ENCODE results near the gene OSBPL3.

Gene OSBPL3

DNA sequence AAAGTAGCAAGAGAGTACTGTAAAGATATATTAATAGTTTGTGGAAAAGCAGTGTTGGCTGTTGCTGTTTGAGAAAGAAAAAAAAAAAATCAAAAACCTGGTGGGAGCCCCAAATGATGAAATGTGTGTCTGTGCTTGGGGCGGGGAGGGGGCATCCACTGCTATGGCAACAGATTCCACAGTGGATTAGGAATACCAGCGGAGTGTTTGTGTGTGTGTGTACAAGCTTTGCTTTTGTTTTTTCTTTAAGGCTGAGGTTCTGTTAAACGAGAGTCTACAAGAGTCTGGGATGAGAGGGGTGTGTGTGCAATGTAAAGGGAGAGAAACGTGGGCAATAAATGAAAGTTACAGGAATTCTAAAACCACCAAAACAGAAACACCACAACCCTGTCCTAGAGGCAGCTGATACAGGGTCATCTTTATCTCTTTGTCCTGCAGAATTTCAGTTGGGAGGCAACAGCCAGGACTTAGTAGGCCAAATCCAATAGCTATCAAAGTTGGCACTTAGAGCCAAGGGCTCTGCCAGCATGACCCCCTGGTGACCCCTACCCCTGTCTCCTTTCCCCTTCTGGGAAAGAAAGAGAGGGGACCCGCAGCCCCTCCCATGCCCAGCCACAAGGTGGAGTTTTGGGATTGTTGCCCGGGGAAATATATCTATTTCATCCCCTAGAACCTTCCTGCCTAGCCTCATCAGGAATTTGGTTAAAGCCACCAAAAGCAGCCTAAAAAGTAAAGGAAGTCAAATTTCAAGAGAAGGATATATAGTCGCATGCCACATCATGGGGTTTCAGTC lies 85.4 kb downstream of the OSBPL3 start:
- peaks cover 43% of the 10 kb centered on the region for H3K4me1 Mint-ChIP-seq (ENCODE audit: low read depth)
- H3K9me3 Mint-ChIP-seq, result no peaks in the 10 kb centered on the region
- H3K27ac Mint-ChIP-seq, result no peak overlapping the region
- no peaks in the 10 kb centered on the region for H3K27me3 Mint-ChIP-seq (ENCODE audit: low read depth)
- no peak overlapping the region for H3K4me3 Mint-ChIP-seq
- peaks cover 20% of the 10 kb centered on the region for H3K36me3 Mint-ChIP-seq (ENCODE audit: low read depth)

DNA sequence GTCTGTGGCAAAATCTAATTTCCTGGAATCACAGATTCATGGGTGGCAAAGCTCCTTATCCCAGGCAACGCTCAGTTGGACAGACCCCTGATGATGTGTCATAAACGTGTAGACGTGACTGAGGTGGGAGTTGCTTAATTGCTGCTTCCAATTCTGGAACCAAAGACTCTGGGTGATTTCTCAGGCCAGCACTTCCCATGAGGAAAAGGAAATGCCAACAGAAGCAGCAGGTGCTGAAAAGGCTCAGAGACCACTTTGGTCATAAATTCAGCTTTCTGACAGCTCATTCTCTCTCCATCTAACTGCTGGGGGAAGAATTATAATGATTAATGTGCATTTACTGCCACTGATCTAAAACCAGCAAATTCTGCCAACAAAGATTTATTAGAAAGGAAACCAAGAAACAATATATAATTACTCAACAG lies 88.7 kb downstream of the OSBPL3 start:
- Mint-ChIP-seq H3K27ac (no peak overlapping the region), H3K4me3 (no peak overlapping the region), H3K27me3 (ENCODE audit: low read depth) (no peaks in the 10 kb centered on the region), H3K36me3 (ENCODE audit: low read depth) (peaks cover 37% of the 10 kb centered on the region), H3K4me1 (ENCODE audit: low read depth) (peaks cover 39% of the 10 kb centered on the region), H3K9me3 (no peaks in the 10 kb centered on the region)

DNA sequence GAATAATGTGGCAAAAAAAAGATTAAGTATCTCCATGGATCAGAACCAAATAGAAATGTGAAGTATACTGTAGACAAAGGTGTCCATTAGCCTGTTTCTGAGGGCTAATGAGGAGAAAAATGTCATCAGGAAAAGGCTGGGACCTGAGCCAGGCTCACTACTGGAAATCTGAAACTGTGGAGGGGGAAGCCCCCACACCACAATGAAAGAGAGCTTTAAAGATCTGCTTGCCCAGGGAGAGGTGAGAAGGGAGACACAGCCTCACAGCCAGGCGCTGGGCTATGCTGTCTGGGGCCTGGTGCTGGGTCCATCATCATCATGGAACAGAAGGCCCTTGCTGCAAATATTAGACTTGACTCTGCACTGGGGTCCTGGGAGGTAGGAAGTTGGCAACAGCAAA lies 90.4 kb downstream of the OSBPL3 start:
- Mint-ChIP-seq H3K4me3 (no peak overlapping the region), H3K9me3 (no peaks in the 10 kb centered on the region), H3K27me3 (ENCODE audit: low read depth) (no peaks in the 10 kb centered on the region), H3K27ac (no peak overlapping the region), H3K4me1 (ENCODE audit: low read depth) (peaks cover 33% of the 10 kb centered on the region), H3K36me3 (ENCODE audit: low read depth) (peaks cover 50% of the 10 kb centered on the region)

DNA sequence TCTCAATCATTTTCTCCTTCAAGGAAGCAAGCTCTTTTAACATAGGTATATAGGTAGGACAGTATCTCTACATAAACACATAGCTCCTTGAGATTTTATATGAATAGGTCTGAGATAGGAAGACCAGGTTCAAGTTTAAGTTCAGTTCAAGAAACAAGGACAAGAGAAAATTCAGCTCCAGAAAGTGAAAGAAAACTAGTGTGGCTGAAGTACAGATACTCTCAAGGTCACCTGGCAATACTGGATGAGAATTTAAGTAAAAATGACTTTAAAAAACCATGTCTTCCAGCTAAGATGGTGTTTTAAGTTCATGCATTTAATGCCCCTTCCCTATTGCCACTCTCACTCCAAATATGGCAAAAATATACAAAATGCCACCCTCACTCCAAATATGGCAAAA lies 91.3 kb downstream of the OSBPL3 start:
- peaks cover 26% of the 10 kb centered on the region for H3K4me1 Mint-ChIP-seq (ENCODE audit: low read depth)
- H3K36me3 Mint-ChIP-seq (ENCODE audit: low read depth), result peaks cover 56% of the 10 kb centered on the region
- no peaks in the 10 kb centered on the region for H3K27me3 Mint-ChIP-seq (ENCODE audit: low read depth)
- no peaks in the 10 kb centered on the region for H3K9me3 Mint-ChIP-seq
- H3K4me3 Mint-ChIP-seq, result no peak overlapping the region
- no peak overlapping the region for H3K27ac Mint-ChIP-seq

DNA sequence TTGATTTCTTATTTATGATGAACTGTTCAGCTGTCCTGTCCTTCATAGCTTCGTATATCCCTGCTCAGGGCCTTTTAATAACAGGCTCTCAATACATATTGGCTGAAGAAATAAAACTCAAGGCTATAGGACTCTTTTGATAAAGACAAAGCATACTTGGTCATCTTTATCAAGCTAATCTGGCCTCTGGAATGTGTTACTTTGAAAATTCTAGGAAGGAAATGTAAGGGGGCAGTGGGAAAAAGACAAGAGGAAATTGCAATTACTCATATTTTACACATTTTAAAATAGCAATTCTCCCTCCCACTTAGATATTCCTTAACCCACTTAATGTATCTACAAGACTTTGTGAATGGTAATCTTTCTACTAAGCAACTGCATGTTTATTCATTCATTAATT lies 94.3 kb downstream of the OSBPL3 start:
- Mint-ChIP-seq H3K27ac (no peak overlapping the region), H3K9me3 (no peaks in the 10 kb centered on the region), H3K27me3 (ENCODE audit: low read depth) (no peaks in the 10 kb centered on the region), H3K4me1 (ENCODE audit: low read depth) (peaks cover 35% of the 10 kb centered on the region), H3K36me3 (ENCODE audit: low read depth) (peaks cover 57% of the 10 kb centered on the region), H3K4me3 (no peak overlapping the region)

DNA sequence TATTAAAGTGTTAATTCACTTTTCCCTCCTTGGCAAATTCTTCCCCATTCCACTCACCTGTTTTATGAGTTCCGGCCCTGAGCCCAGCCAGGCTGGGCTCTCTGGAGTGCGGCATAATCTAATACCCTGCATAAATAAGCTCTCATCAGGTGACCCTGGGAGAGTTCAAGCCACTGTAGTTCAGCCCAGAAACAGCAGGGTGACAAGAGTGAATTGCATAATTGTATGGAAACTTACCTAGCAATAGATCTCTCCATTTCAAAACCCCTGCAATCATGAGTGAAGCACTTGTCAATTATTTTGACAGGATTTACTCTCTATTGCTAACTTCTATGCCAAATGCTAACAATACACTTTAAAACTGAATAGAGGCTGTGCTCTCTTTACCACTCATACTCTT lies 94.7 kb downstream of the OSBPL3 start:
- Mint-ChIP-seq H3K27me3 (ENCODE audit: low read depth) (no peaks in the 10 kb centered on the region), H3K4me3 (no peak overlapping the region), H3K27ac (no peak overlapping the region), H3K36me3 (ENCODE audit: low read depth) (peaks cover 53% of the 10 kb centered on the region), H3K4me1 (ENCODE audit: low read depth) (peaks cover 33% of the 10 kb centered on the region), H3K9me3 (no peaks in the 10 kb centered on the region)

DNA sequence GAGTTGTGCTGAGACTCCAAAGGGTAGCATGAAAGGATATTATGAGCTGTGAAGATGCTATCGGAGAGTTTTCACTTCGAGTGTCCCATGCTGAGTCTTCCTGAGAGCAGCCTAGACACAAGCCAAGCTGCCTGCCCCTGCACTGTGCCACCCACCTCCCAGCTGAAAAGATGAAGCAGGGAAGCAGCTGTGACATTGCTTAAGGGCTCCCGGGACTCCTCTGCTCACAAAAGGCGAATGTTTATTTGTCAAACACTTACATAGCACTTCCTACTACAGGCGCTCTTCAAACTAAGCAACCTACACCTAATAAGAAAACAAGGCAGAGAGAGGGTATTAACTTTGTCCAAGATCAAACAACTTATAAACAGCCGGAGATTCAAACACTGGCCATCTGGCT lies 95.6 kb downstream of the OSBPL3 start:
- H3K27me3 Mint-ChIP-seq (ENCODE audit: low read depth), result no peaks in the 10 kb centered on the region
- no peak overlapping the region for H3K4me3 Mint-ChIP-seq
- peaks cover 47% of the 10 kb centered on the region for H3K36me3 Mint-ChIP-seq (ENCODE audit: low read depth)
- no peaks in the 10 kb centered on the region for H3K9me3 Mint-ChIP-seq
- peaks cover 30% of the 10 kb centered on the region for H3K4me1 Mint-ChIP-seq (ENCODE audit: low read depth)
- H3K27ac Mint-ChIP-seq, result no peak overlapping the region

DNA sequence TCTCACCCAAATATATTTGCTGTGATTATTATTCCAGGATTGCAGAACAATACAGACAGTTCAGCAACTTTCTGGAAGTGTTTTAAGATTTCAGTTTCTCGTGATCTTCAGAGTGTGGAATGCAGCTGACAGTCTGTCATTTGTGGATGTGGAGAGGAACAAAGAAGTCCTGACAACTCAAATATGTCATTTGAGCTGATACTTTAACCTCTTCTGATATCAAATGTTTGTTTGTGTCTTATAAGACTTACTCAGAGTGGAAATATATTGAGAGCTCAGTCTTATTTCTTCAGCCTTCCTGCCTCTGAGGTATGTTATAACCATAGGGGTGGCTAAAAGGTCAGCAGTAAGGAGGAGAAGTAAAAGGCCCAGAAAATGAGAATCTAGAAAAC lies 96.4 kb downstream of the OSBPL3 start:
- H3K27ac Mint-ChIP-seq, result no peak overlapping the region
- no peaks in the 10 kb centered on the region for H3K27me3 Mint-ChIP-seq (ENCODE audit: low read depth)
- H3K36me3 Mint-ChIP-seq (ENCODE audit: low read depth), result peaks cover 41% of the 10 kb centered on the region
- no peak overlapping the region for H3K4me3 Mint-ChIP-seq
- H3K4me1 Mint-ChIP-seq (ENCODE audit: low read depth), result peaks cover 30% of the 10 kb centered on the region
- H3K9me3 Mint-ChIP-seq, result no peaks in the 10 kb centered on the region

DNA sequence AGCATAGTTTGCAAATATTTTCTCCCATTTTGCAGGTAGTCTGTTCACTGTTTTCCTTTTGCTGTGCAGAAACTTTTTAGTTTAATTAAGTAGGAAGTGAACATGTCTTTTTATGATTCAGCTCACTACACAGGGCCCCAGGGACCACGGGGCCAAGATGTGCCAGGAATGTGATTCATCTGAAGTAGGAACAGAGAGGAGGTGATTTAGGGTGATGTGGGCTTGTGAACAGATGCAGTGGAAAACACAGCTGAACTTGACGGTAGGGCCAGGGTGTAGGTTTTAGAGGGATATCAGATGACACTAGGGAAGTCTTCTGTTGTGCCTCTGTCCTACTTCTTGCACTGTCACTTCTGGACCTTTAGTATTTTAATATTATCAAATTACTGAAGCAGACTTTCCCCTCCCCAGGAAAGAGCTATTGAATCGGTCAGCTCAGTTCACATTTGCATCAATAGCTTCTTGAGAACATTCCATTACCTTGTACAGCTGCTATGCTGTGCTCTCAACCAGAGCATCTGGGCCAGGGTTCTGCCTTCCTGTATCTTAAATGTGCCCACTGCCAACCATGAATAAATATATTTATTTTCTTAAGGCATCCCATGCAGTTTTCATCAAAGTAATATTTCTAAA lies 96.9 kb downstream of the OSBPL3 start:
- Mint-ChIP-seq H3K9me3 (no peaks in the 10 kb centered on the region), H3K36me3 (ENCODE audit: low read depth) (peaks cover 41% of the 10 kb centered on the region), H3K4me3 (no peak overlapping the region), H3K27ac (peak overlapping the region; percentile 36), H3K27me3 (ENCODE audit: low read depth) (no peaks in the 10 kb centered on the region), H3K4me1 (ENCODE audit: low read depth) (peaks cover 33% of the 10 kb centered on the region)

DNA sequence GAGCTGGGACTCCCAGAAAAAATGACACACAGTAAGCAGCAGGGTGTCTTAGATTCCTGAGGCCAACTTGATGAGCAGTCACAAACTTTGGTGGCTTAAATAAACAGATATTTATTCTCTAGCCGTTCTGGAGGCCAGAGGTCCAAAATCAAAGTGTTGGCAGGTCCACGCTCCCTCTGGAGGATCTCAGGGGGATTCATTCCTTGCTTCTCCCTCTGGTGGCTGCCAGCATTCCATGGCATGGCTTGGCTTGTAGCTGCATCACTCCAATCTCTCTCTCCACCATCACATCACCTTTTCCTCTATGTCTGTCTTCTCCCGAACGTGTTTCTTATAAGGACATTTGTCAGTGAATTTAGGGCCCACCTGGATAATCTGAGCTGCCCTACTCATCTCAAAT lies 98.4 kb downstream of the OSBPL3 start:
- H3K27me3 Mint-ChIP-seq (ENCODE audit: low read depth), result no peaks in the 10 kb centered on the region
- H3K9me3 Mint-ChIP-seq, result no peaks in the 10 kb centered on the region
- no peak overlapping the region for H3K27ac Mint-ChIP-seq
- no peak overlapping the region for H3K4me3 Mint-ChIP-seq
- H3K4me1 Mint-ChIP-seq (ENCODE audit: low read depth), result peaks cover 43% of the 10 kb centered on the region
- peaks cover 35% of the 10 kb centered on the region for H3K36me3 Mint-ChIP-seq (ENCODE audit: low read depth)

DNA sequence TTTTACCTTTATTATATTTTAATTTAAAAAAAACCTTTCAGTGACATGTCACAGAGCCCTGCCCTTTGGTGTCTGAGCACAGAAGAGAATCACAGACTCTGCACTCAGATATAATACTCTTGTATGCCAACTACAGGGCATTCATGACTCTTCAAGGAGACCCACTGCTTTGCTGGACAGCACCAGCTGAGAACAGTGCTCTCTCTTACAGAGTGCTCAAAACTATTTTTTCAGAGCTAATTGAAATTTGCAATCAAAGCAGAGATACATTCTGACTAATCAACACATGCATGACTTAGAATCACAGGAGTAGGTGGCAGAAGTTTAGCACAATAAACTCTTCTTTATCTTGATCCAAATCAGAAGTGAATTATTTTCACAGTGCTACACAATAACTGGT lies 99.1 kb downstream of the OSBPL3 start:
- H3K27ac Mint-ChIP-seq, result no peak overlapping the region
- H3K9me3 Mint-ChIP-seq, result no peaks in the 10 kb centered on the region
- H3K27me3 Mint-ChIP-seq (ENCODE audit: low read depth), result no peaks in the 10 kb centered on the region
- H3K4me3 Mint-ChIP-seq, result no peak overlapping the region
- peaks cover 42% of the 10 kb centered on the region for H3K4me1 Mint-ChIP-seq (ENCODE audit: low read depth)
- peaks cover 31% of the 10 kb centered on the region for H3K36me3 Mint-ChIP-seq (ENCODE audit: low read depth)

DNA sequence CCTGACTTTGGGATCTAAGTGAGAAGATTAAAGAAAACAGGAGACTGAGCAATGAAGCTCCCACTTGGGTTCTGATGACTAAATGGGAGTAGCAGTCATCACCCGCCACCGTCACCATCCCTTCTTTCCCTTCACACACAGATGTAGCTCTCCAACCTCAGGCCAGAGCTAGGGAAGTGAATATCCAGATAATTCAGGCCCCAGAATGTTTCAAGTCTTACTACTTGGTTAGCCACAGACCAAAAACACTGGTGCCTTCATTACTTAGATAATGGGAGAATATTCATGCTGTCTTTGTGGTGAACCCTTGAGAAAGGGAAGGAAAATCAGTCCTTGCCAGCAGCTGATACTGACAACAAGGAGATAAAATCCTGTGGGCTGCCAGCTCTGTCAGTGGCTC lies 100.7 kb downstream of the OSBPL3 start:
- no peak overlapping the region for H3K4me3 Mint-ChIP-seq
- peaks cover 20% of the 10 kb centered on the region for H3K36me3 Mint-ChIP-seq (ENCODE audit: low read depth)
- no peak overlapping the region for H3K27ac Mint-ChIP-seq
- no peaks in the 10 kb centered on the region for H3K27me3 Mint-ChIP-seq (ENCODE audit: low read depth)
- no peaks in the 10 kb centered on the region for H3K9me3 Mint-ChIP-seq
- peaks cover 41% of the 10 kb centered on the region for H3K4me1 Mint-ChIP-seq (ENCODE audit: low read depth)

DNA sequence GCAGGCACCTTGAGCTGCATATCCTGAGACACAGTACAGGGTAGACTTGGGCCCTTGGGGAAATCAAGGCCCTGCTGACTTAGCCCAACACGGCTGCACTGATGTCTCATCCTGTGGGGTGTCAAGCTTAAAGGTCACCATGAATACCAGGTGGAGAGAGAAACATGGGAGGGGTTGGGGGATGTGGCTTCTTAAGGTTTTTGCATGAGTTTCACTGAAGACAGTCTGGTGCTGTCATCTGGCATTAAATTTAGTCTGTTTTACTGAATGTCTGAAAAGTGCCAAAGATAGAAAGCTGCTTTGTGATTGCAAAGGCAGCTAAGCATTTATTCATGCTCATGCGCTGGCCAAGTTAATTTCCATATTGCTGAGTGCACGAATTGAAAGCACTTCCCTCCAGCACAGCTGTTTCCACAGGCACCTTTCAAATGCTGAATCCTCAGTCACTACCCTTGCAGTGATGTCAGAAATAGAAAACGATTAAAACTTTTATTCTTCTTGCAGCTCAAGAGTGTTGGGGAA lies 102.1 kb downstream of the OSBPL3 start:
- Mint-ChIP-seq H3K4me1 (ENCODE audit: low read depth) (peaks cover 37% of the 10 kb centered on the region), H3K27ac (peak overlapping the region; percentile 70), H3K9me3 (no peaks in the 10 kb centered on the region), H3K4me3 (peak overlapping the region; percentile 30), H3K36me3 (ENCODE audit: low read depth) (peaks cover 14% of the 10 kb centered on the region), H3K27me3 (ENCODE audit: low read depth) (no peaks in the 10 kb centered on the region)

DNA sequence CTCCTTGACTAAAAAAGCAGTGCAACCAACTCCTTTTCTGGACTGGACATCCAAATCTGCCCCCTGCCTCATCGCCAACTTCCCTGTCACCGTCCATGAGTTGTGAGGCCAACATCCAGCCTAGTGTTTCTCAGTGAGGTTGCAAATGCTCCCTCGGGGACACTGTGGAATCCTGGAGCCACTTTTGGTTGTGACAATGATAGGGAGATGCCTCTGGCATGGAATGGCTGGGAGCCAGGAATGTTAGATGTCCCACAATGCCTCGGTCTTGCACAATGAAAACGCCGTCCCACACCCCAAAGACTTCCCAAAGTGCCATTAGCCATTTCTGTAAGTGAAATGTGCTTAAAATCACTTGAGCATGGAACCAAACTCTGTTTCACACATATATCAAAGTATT lies 105.2 kb downstream of the OSBPL3 start:
- no peaks in the 10 kb centered on the region for H3K27me3 Mint-ChIP-seq (ENCODE audit: low read depth)
- H3K4me3 Mint-ChIP-seq, result no peak overlapping the region
- H3K36me3 Mint-ChIP-seq (ENCODE audit: low read depth), result peaks cover 20% of the 10 kb centered on the region
- H3K4me1 Mint-ChIP-seq (ENCODE audit: low read depth), result peaks cover 35% of the 10 kb centered on the region
- no peak overlapping the region for H3K27ac Mint-ChIP-seq
- no peaks in the 10 kb centered on the region for H3K9me3 Mint-ChIP-seq

DNA sequence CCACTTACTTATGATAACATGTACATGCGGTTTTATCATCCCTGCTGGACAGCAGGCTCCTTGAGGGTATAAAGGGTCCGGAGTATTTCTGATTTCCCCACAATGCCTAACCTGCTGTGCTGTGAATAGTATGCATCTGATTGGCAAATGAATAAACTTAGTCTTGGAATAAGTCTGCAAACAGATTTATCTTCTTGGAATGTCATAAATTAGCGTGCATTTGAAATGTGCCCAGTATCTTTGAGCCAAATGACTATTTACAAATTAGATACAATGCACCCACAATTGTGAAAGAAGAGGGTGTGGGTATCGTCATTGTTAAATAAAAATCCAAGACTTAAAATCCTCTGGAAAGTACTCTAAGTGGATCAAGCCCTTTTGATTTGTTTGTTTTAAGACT lies 106.0 kb downstream of the OSBPL3 start:
- Mint-ChIP-seq H3K36me3 (ENCODE audit: low read depth) (peaks cover 25% of the 10 kb centered on the region), H3K27me3 (ENCODE audit: low read depth) (no peaks in the 10 kb centered on the region), H3K9me3 (no peaks in the 10 kb centered on the region), H3K4me1 (ENCODE audit: low read depth) (peaks cover 34% of the 10 kb centered on the region), H3K4me3 (no peak overlapping the region), H3K27ac (no peak overlapping the region)
